MM.1S (cell line): ENCODE results near the gene TMPRSS6.

ENCODE experiments used
- DNase-seq: peaks from one replicate; pipeline ENCODE4 v3.0.0-alpha.2; 2015
- H2AFZ ChIP-seq: fragments of 300-600 bp; sonication (generic); 2 replicates; pipeline ENCODE4 v1.6.0; 2016; ENCODE audit warnings: antibody characterized with exemption, low read length
- H3F3A ChIP-seq: fragments of 300-600 bp; sonication (generic); 2 replicates; pipeline ENCODE4 v1.6.1; 2016; ENCODE audit warnings: mild to moderate bottlenecking, antibody characterized with exemption, low read length, moderate library complexity, mixed read lengths; ENCODE audit not compliant: insufficient read depth
- H3K27ac ChIP-seq: fragments of 300-600 bp; sonication (generic); 2 replicates; pipeline ENCODE4 v1.5.1; 2016; ENCODE audit warnings: mild to moderate bottlenecking, low read length
- H3K27me3 ChIP-seq: fragments of 300-600 bp; sonication (generic); replicated peaks from 2 replicates; pipeline ENCODE4 v1.6.0; 2016; ENCODE audit warnings: low read length; ENCODE audit not compliant: insufficient read depth
- H3K36me3 ChIP-seq: fragments of 300-600 bp; sonication (generic); replicated peaks from 2 replicates; pipeline ENCODE4 v1.6.1; 2016; ENCODE audit warnings: mild to moderate bottlenecking, low read length, mixed read lengths; ENCODE audit not compliant: insufficient read depth
- H3K4me1 ChIP-seq: fragments of 300-600 bp; sonication (generic); 2 replicates; pipeline ENCODE4 v1.6.1; 2016; ENCODE audit warnings: low read length, mixed read lengths
- H3K4me2 ChIP-seq: fragments of 300-600 bp; sonication (generic); 2 replicates; pipeline ENCODE4 v1.6.0; 2016; ENCODE audit warnings: low read depth, low read length
- H3K4me3 ChIP-seq: fragments of 300-600 bp; sonication (generic); 2 replicates; pipeline ENCODE4 v1.5.1; 2016; ENCODE audit warnings: low read length, mixed read lengths
- H3K79me2 ChIP-seq: fragments of 300-600 bp; sonication (generic); 2 replicates; pipeline ENCODE4 v1.6.1; 2016; ENCODE audit warnings: mixed run types, low read length, mixed read lengths
- H3K9ac ChIP-seq: fragments of 300-600 bp; sonication (generic); 2 replicates; pipeline ENCODE4 v1.6.1; 2016; ENCODE audit warnings: low read length, mixed read lengths
- H3K9me2 ChIP-seq: fragments of 300-600 bp; sonication (generic); replicated peaks from 2 replicates; pipeline ENCODE4 v1.6.1; 2016; ENCODE audit warnings: mild to moderate bottlenecking, low read length, mixed read lengths; ENCODE audit not compliant: insufficient read depth
- H3K9me3 ChIP-seq: fragments of 300-600 bp; sonication (generic); replicated peaks from 2 replicates; pipeline ENCODE4 v1.6.1; 2016; ENCODE audit warnings: mild to moderate bottlenecking, low read length, mixed read lengths; ENCODE audit not compliant: insufficient read depth
- H4K20me1 ChIP-seq: fragments of 300-600 bp; sonication (generic); 2 replicates; pipeline ENCODE4 v1.6.1; 2016; ENCODE audit warnings: mild to moderate bottlenecking, low read length, moderate library complexity, mixed read lengths; ENCODE audit not compliant: insufficient read depth
- CTCF ChIP-seq: fragments of 300-600 bp; sonication (generic); IDR thresholded peaks from 2 replicates; pipeline ENCODE4 v1.5.1; 2016; ENCODE audit warnings: antibody characterized with exemption, low read length, mixed read lengths
- EZH2 ChIP-seq: fragments of 300-600 bp; sonication (generic); optimal IDR thresholded peaks from 2 replicates; pipeline ENCODE3; 2017; ENCODE audit warnings: low read depth, mild to moderate bottlenecking, antibody characterized with exemption, low read length, mixed read lengths
- EZH2phosphoT487 ChIP-seq: fragments of 300-600 bp; sonication (generic); IDR thresholded peaks from 2 replicates; pipeline ENCODE4 v1.6.1; 2018; ENCODE audit warnings: antibody characterized with exemption, low read length

The TMPRSS6 gene

GRCh38 chr22:37105154-37105553 is 4.4 kb downstream of the TMPRSS6 start:
- no peak overlapping the region for H3K27ac ChIP-seq
- H3K9ac ChIP-seq = no peak overlapping the region
- H3K4me1 ChIP-seq = no peaks in the 10 kb centered on the region
- no peak for DNase-seq
- no peaks in the 10 kb centered on the region for H3K9me2 ChIP-seq
- no peaks in the 10 kb centered on the region for H3F3A ChIP-seq
- TF ChIP-seq CTCF = no peak
- TF ChIP-seq EZH2phosphoT487 = no peak
- no peak for TF ChIP-seq EZH2
- H4K20me1 ChIP-seq = no peaks in the 10 kb centered on the region
- H2AFZ ChIP-seq = no peak overlapping the region
- no peaks in the 10 kb centered on the region for H3K79me2 ChIP-seq
- no peak overlapping the region for H3K4me3 ChIP-seq
- no peak overlapping the region for H3K4me2 ChIP-seq
- no peaks in the 10 kb centered on the region for H3K36me3 ChIP-seq
- no peaks in the 10 kb centered on the region for H3K9me3 ChIP-seq
- peaks cover 99% of the 10 kb centered on the region for H3K27me3 ChIP-seq

- no peak overlapping the region for H2AFZ ChIP-seq
- H3K9me3 ChIP-seq = no peaks in the 10 kb centered on the region
- TF ChIP-seq EZH2 (no peak), CTCF (no peak), EZH2phosphoT487 (no peak)
- no peaks in the 10 kb centered on the region for H3K36me3 ChIP-seq
- no peaks in the 10 kb centered on the region for H4K20me1 ChIP-seq
- no peak overlapping the region for H3K27ac ChIP-seq
- H3K9me2 ChIP-seq = no peaks in the 10 kb centered on the region
- H3K4me3 ChIP-seq = no peak overlapping the region
- DNase-seq = no peak
- no peak overlapping the region for H3K4me2 ChIP-seq
- no peaks in the 10 kb centered on the region for H3F3A ChIP-seq
- H3K27me3 ChIP-seq = peaks cover 100% of the 10 kb centered on the region
- H3K4me1 ChIP-seq = no peaks in the 10 kb centered on the region
- H3K9ac ChIP-seq = no peak overlapping the region
- H3K79me2 ChIP-seq = no peaks in the 10 kb centered on the region
Measured at GRCh38 chr22:37103656-37104452, 5.7 kb downstream of the TMPRSS6 start.

- H3K27ac ChIP-seq = no peak overlapping the region
- no peak for DNase-seq
- no peak overlapping the region for H3K4me3 ChIP-seq
- TF ChIP-seq CTCF = no peak
- no peaks in the 10 kb centered on the region for H3F3A ChIP-seq
- H3K9me3 ChIP-seq = no peaks in the 10 kb centered on the region
- no peaks in the 10 kb centered on the region for H3K4me1 ChIP-seq
- H3K9me2 ChIP-seq = no peaks in the 10 kb centered on the region
- H4K20me1 ChIP-seq = no peaks in the 10 kb centered on the region
- no peak overlapping the region for H3K9ac ChIP-seq
- no peaks in the 10 kb centered on the region for H3K79me2 ChIP-seq
- H3K4me2 ChIP-seq = no peak overlapping the region
- H2AFZ ChIP-seq = no peak overlapping the region
- no peaks in the 10 kb centered on the region for H3K36me3 ChIP-seq
- peaks cover 100% of the 10 kb centered on the region for H3K27me3 ChIP-seq
Measured at GRCh38 chr22:37103151-37103550, 6.4 kb downstream of the TMPRSS6 start.
